SK-N-SH (cell line): Measurements from ENCODE around the gene PDXDC1. TPM values are rescaled to one million over a fixed set of nuclear protein-coding genes. Genes with fewer than 3 reads are reported as not detected.

Experiments
- CTCF ChIA-PET: fragments of 300-600, 350-600 bp; formaldehyde crosslinking; extraction: SDS; loops from one replicate; lab custom pipeline; 2021; lab: Yijun Ruan, JAX
- POLR2A ChIA-PET: fragments of 350-600 bp; sonication (Branson Sonifier 250); formaldehyde crosslinking; extraction: SDS; loops from one replicate; lab custom pipeline; 2020; ENCODE audit warnings: antibody characterized with exemption, inconsistent platforms; lab: Yijun Ruan, JAX
- DNase-seq: peaks from one replicate; pipeline ENCODE4 v3.0.0; 2012
- H2AFZ ChIP-seq: fragments of 200-600 bp; sonication (generic); 2 replicates; pipeline ENCODE4 v1.8.1; 2016; ENCODE audit warnings: antibody characterized with exemption, mild to moderate bottlenecking, low read depth
- H3F3A ChIP-seq: fragments of 200-600 bp; sonication (generic); replicated peaks from 2 replicates; pipeline ENCODE3; 2016; ENCODE audit warnings: antibody characterized with exemption, mild to moderate bottlenecking; ENCODE audit not compliant: insufficient read depth
- H3K27ac ChIP-seq, 2 experiments: fragments of 200-500 bp in 1 of 2; fragments of 200-600 bp in 1 of 2; sonication (Bioruptor generic) in 1 of 2; sonication (generic), shearing (Covaris generic) in 1 of 2; 2 replicates each; pipeline versions ENCODE4 v1.5.1 to v1.6.1; 2014 to 2016; ENCODE audit warnings: low read depth in 2 of 2, inconsistent platforms in 1 of 2, low read length in 1 of 2, mild to moderate bottlenecking in 1 of 2, mixed read lengths in 1 of 2
- H3K27me3 ChIP-seq: fragments of 200-600 bp; sonication (generic), shearing (Covaris generic); 2 replicates; pipeline ENCODE4 v1.6.1; 2016; ENCODE audit warnings: mixed run types; ENCODE audit not compliant: insufficient read depth
- H3K36me3 ChIP-seq, 2 experiments: fragments of 200-500 bp in 1 of 2; fragments of 200-600 bp in 1 of 2; sonication (Bioruptor generic) in 1 of 2; sonication (generic) in 1 of 2; replicated peaks in 1 of 2; 2 replicates each; pipeline versions ENCODE3 to v1.5.1; 2014 to 2016; ENCODE audit warnings: low read length in 1 of 2, mild to moderate bottlenecking in 1 of 2; ENCODE audit not compliant: insufficient read depth in 2 of 2, control insufficient read depth in 1 of 2
- H3K4me1 ChIP-seq, 2 experiments: fragments of 200-500 bp in 1 of 2; fragments of 200-600 bp in 1 of 2; sonication (Bioruptor generic) in 1 of 2; sonication (generic), shearing (Covaris generic) in 1 of 2; 2 replicates each; pipeline versions ENCODE4 v1.5.1 to v1.6.1; 2014 to 2016; ENCODE audit warnings: low read depth in 1 of 2, low read length in 1 of 2, mixed run types in 1 of 2; ENCODE audit not compliant: insufficient read depth in 2 of 2, control insufficient read depth in 1 of 2
- H3K4me2 ChIP-seq: fragments of 200-600 bp; sonication (generic), shearing (Covaris generic); 2 replicates; pipeline ENCODE4 v1.6.1; 2017; ENCODE audit warnings: mixed run types
- H3K4me3 ChIP-seq, 2 experiments: fragments of 200-500 bp in 1 of 2; fragments of 200-600 bp in 1 of 2; sonication (Bioruptor generic) in 1 of 2; sonication (generic), shearing (Covaris generic) in 1 of 2; 2 replicates each; pipeline versions ENCODE4 v1.5.1 to v1.8.1; 2014 to 2016; ENCODE audit warnings: low read depth in 2 of 2, inconsistent platforms in 1 of 2, low read length in 1 of 2, mild to moderate bottlenecking in 1 of 2, mixed read lengths in 1 of 2, moderate library complexity in 1 of 2
- H3K79me2 ChIP-seq: fragments of 200-600 bp; sonication (generic); 2 replicates; pipeline ENCODE4 v1.8.1; 2017; ENCODE audit warnings: mild to moderate bottlenecking; ENCODE audit not compliant: insufficient read depth
- H3K9ac ChIP-seq: fragments of 200-600 bp; sonication (generic); 2 replicates; pipeline ENCODE4 v1.6.1; 2017; ENCODE audit warnings: mixed run types
- H3K9me2 ChIP-seq: fragments of 200-600 bp; sonication (generic); 2 replicates; pipeline ENCODE4 v1.6.1; 2017; ENCODE audit warnings: mixed run types
- H3K9me3 ChIP-seq: fragments of 200-600 bp; sonication (generic); 2 replicates; pipeline ENCODE4 v1.6.1; 2017; ENCODE audit warnings: mixed run types, mild to moderate bottlenecking, moderate library complexity
- H4K20me1 ChIP-seq: fragments of 200-600 bp; sonication (generic); 2 replicates; pipeline ENCODE4 v1.6.1; 2017; ENCODE audit warnings: mild to moderate bottlenecking, mixed run types; ENCODE audit not compliant: insufficient read depth
- CHD2 ChIP-seq: fragments of 150-350 bp; IDR thresholded peaks from 2 replicates; pipeline ENCODE4 v1.6.1; 2018; ENCODE audit warnings: low read length; ENCODE audit not compliant: partially characterized antibody
- CTCF ChIP-seq: fragments of 200-600 bp; sonication (generic); IDR thresholded peaks from 2 replicates; pipeline ENCODE4 v1.6.1; 2017; ENCODE audit warnings: antibody characterized with exemption, mild to moderate bottlenecking, moderate library complexity
- FOXM1 ChIP-seq: IDR thresholded peaks from 2 replicates; pipeline ENCODE4 v1.4.0; 2012; ENCODE audit warnings: low read depth, mild to moderate bottlenecking
- NFIC ChIP-seq: IDR thresholded peaks from 2 replicates; pipeline ENCODE4 v1.4.0; 2012; ENCODE audit warnings: borderline replicate concordance
- POLR2AphosphoS5 ChIP-seq: IDR thresholded peaks from 2 replicates; pipeline ENCODE4 v1.6.1; 2012; ENCODE audit warnings: low read depth, low read length
- REST ChIP-seq: IDR thresholded peaks from 2 replicates; pipeline ENCODE4 v1.6.1; 2012; ENCODE audit warnings: mild to moderate bottlenecking, low read depth, low read length, moderate library complexity
- RXRA ChIP-seq: IDR thresholded peaks from 2 replicates; pipeline ENCODE4 v1.4.0; 2012; ENCODE audit warnings: low read depth, mild to moderate bottlenecking, borderline replicate concordance
- SIN3A ChIP-seq: IDR thresholded peaks from 2 replicates; pipeline ENCODE4 v1.6.1; 2012; ENCODE audit warnings: low read depth, mild to moderate bottlenecking, low read length, moderate library complexity, borderline replicate concordance
- SMC3 ChIP-seq: IDR thresholded peaks from 2 replicates; pipeline ENCODE4 v1.6.1; 2012; ENCODE audit warnings: low read depth, low read length, improper control_type of control experiment
- TEAD4 ChIP-seq: IDR thresholded peaks from 2 replicates; pipeline ENCODE4 v1.4.0; 2012; ENCODE audit warnings: mild to moderate bottlenecking, borderline replicate concordance; ENCODE audit not compliant: insufficient read depth
- USF1 ChIP-seq: IDR thresholded peaks from 2 replicates; pipeline ENCODE4 v1.4.0; 2012; ENCODE audit warnings: low read depth, borderline replicate concordance
- ZBTB33 ChIP-seq: IDR thresholded peaks from 2 replicates; pipeline ENCODE4 v1.4.0; 2012; ENCODE audit warnings: low read depth, borderline replicate concordance
- WGBS: methylation state at CpG from one replicate; pipeline ENCODE4 v1.1.6; 2017; ENCODE audit warnings: low lambda C conversion rate; 5-methylcytosine and 5-hydroxymethylcytosine counted together
- polyA plus RNA-seq, 3 experiments: library from polyadenylated mRNA; depleted of rRNA; stranded (reverse); fragments of >200 nt; gene quantifications; 2 replicates each; pipeline ENCODE4 v1.2.3, GENCODE V29; 2012
- TF ChIP-seq, protein P1 (sequence below): IDR thresholded peaks from 2 replicates; pipeline ENCODE4 v1.4.0; 2012; ENCODE audit warnings: low read depth

PDXDC1 gene
- polyA plus RNA-seq, 1 of the 3 experiments (the other 2 are of a cell fraction): 37.4 TPM

GRCh38 chr16:15057681-15058417 is 83.0 kb downstream of the PDXDC1 start:
- no peaks in the 10 kb centered on the region for H4K20me1 ChIP-seq
- no peak overlapping the region for H3K4me3 ChIP-seq
- peaks cover 40 to 41% of the 10 kb centered on the region in 2 experiments for H3K36me3 ChIP-seq
- no peak overlapping the region for H2AFZ ChIP-seq
- WGBS: 90% methylated on average over 7 of the region's 7 CpGs
- no peak overlapping the region for H3K9ac ChIP-seq
- H3K9me2 ChIP-seq: no peaks in the 10 kb centered on the region
- peaks cover 29% of the 10 kb centered on the region for H3K79me2 ChIP-seq
- DNase-seq: no peak
- H3K4me2 ChIP-seq: no peak overlapping the region
- no peak for TF ChIP-seq USF1
- TF ChIP-seq CTCF: no peak
- no peak for TF ChIP-seq NFIC
- TF ChIP-seq SMC3: no peak
- no peak for TF ChIP-seq ZBTB33
- no peak for TF ChIP-seq RXRA
- CTCF ChIA-PET: interaction anchor here (1.5 to 2.0 kb wide), 2 partner anchors 15 to 18 kb away, joined by 3 to 5 read pairs; no protein-coding TSS in a partner anchor
- POLR2A ChIA-PET: no interaction called here
- H3F3A ChIP-seq: peaks cover 23% of the 10 kb centered on the region
- no peak overlapping the region for H3K27ac ChIP-seq
- peaks cover 0 to 13% of the 10 kb centered on the region in 2 experiments; a peak in 1 of 4 replicates for H3K4me1 ChIP-seq
- H3K9me3 ChIP-seq: no peaks in the 10 kb centered on the region
- no peaks in the 10 kb centered on the region for H3K27me3 ChIP-seq

- Histone ChIP-seq H3K4me3 (no peak overlapping the region), H2AFZ (no peak overlapping the region), H3K27me3 (no peaks in the 10 kb centered on the region), H3K4me1 (peaks cover 0 to 8% of the 10 kb centered on the region in 2 experiments; a peak in 1 of 4 replicates), H3K36me3 (peaks cover 44 to 53% of the 10 kb centered on the region in 2 experiments), H3K79me2 (peaks cover 14% of the 10 kb centered on the region), H3K9me3 (no peaks in the 10 kb centered on the region), H3K9ac (no peak overlapping the region), H3K27ac (no peak overlapping the region), H3K9me2 (no peaks in the 10 kb centered on the region), H3F3A (peaks cover 23% of the 10 kb centered on the region), H4K20me1 (no peaks in the 10 kb centered on the region), H3K4me2 (no peak overlapping the region)
- WGBS: 78% methylated on average over 3 of the region's 3 CpGs
- DNase-seq: no peak
- CTCF ChIA-PET: interaction anchor here (2.0 kb wide), 1 partner anchor 14 kb away, joined by 5 read pairs; no protein-coding TSS in a partner anchor
- POLR2A ChIA-PET: no interaction called here
- TF ChIP-seq TEAD4 (no peak), NFIC (no peak), FOXM1 (no peak), REST (no peak), RXRA (no peak), USF1 (no peak), POLR2AphosphoS5 (no peak), CHD2 (no peak), SIN3A (no peak)
- TF ChIP-seq, protein P1, sequence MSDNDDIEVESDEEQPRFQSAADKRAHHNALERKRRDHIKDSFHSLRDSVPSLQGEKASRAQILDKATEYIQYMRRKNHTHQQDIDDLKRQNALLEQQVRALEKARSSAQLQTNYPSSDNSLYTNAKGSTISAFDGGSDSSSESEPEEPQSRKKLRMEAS: no peak
Observed at GRCh38 chr16:15059324-15059723, 84.5 kb downstream of the PDXDC1 start.
